SK-N-SH treated with all-trans-retinoic acid at 6 μM for 48 hours (cell line): ENCODE results near the gene ALDH18A1.

Experiments
- ESRRG ChIP-seq: fragments of 250-450 bp; sonication (Bioruptor Pico); IDR thresholded peaks from 2 replicates; pipeline ENCODE4 v1.6.1; 2021; ENCODE audit warnings: mild to moderate bottlenecking
- GLIS3 ChIP-seq: fragments of 250-450 bp; sonication (Bioruptor Pico); IDR thresholded peaks from 2 replicates; pipeline ENCODE4 v1.5.0; 2020; ENCODE audit warnings: mild to moderate bottlenecking, moderate library complexity
- TCF4 ChIP-seq: fragments of 250-450 bp; sonication (Bioruptor Pico); IDR thresholded peaks from 2 replicates; pipeline ENCODE4 v1.8.0; 2021; ENCODE audit warnings: mild to moderate bottlenecking, moderate library complexity, borderline replicate concordance
- ZFP3 ChIP-seq: fragments of 250-450 bp; sonication (Bioruptor Pico); IDR thresholded peaks from 2 replicates; pipeline ENCODE4 v1.5.0; 2020; ENCODE audit warnings: mild to moderate bottlenecking, moderate library complexity
- ZFP30 ChIP-seq: fragments of 450-650 bp; formaldehyde crosslinking; IDR thresholded peaks from 2 replicates; pipeline ENCODE4 v1.5.0; 2022; ENCODE audit warnings: mild to moderate bottlenecking, moderate library complexity

DNA sequence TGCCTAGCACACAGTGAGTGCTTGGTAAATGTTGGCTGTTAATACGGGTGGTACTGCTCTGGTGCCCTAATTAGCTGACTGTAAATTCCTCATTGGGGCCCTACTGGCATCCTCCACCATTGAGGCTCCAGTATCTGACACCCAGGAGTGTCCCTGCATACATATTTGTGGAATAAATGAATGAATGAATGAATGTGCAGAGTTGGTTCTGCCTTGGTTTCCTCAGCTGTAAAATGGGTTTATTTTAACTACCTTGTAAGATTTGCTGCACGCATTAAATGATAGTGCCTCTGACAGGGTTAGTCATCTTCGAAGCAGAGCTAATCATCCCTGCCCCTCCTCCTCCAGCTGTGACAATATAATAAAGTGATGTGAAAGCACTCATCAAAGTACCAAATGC lies 45.8 kb downstream of the ALDH18A1 start:
- TF ChIP-seq GLIS3 (CRISPR knock-in tag) (no peak), TCF4 (no peak), ZFP30 (no peak), ESRRG (CRISPR knock-in tag) (no peak), ZFP3 (CRISPR knock-in tag) (no peak)
